ENCODE results near the gene OLR1.

Gene OLR1

GRCh38 chr12:10212739-10213131, 40.8 kb upstream of the OLR1 start, which contains the start of gene GABARAPL1:
Gene GABARAPL1 (plus strand): TSS chr12:10212877. CDS start chr12:10213130, 253 bp downstream.
- peak within 1 kb of the TSS; percentile 86 for H3K4me3 ChIP-seq (ENCODE audit: low read length)
- peak within 1 kb of the TSS; percentile 90 for H3K4me2 ChIP-seq (ENCODE audit: low read length)
- no peaks in the 10 kb centered on the region for H3K9me3 ChIP-seq (ENCODE audit: insufficient read depth, low read length)
- H3K79me2 ChIP-seq (ENCODE audit: low read length) = no peaks in the 10 kb centered on the region
- H3K4me1 ChIP-seq (ENCODE audit: low read length) = peaks cover 9% of the 10 kb centered on the region
- TF ChIP-seq, protein P1, sequence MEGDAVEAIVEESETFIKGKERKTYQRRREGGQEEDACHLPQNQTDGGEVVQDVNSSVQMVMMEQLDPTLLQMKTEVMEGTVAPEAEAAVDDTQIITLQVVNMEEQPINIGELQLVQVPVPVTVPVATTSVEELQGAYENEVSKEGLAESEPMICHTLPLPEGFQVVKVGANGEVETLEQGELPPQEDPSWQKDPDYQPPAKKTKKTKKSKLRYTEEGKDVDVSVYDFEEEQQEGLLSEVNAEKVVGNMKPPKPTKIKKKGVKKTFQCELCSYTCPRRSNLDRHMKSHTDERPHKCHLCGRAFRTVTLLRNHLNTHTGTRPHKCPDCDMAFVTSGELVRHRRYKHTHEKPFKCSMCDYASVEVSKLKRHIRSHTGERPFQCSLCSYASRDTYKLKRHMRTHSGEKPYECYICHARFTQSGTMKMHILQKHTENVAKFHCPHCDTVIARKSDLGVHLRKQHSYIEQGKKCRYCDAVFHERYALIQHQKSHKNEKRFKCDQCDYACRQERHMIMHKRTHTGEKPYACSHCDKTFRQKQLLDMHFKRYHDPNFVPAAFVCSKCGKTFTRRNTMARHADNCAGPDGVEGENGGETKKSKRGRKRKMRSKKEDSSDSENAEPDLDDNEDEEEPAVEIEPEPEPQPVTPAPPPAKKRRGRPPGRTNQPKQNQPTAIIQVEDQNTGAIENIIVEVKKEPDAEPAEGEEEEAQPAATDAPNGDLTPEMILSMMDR (IDR thresholded peaks at IDR 0.05; ENCODE audit: low read depth, low read length) = no peak
- no peak for TF ChIP-seq EZH2phosphoT487 (IDR thresholded peaks at IDR 0.05; ENCODE audit: low read depth)
- peak within 1 kb of the TSS; percentile 56 for H3K9ac ChIP-seq (ENCODE audit: low read length)
- no peaks in the 10 kb centered on the region for H4K20me1 ChIP-seq (ENCODE audit: insufficient read depth, low read length)
- H2AFZ ChIP-seq (ENCODE audit: low read depth, low read length) = peak within 1 kb of the TSS; percentile 80
- peaks cover 30% of the 10 kb centered on the region for H3K27me3 ChIP-seq (ENCODE audit: low read depth, low read length)
- H3K36me3 ChIP-seq (replicated peaks; ENCODE audit: low read depth, low read length) = no peaks in the 10 kb centered on the region
- H3K27ac ChIP-seq (ENCODE audit: low read length) = no peak within 1 kb of the TSS

GRCh38 chr12:10211940-10212738, 40.2 kb upstream of the OLR1 start:
- H2AFZ ChIP-seq (ENCODE audit: low read depth, low read length) = peak overlapping the region; percentile 80
- TF ChIP-seq, protein P1 (IDR thresholded peaks at IDR 0.05; ENCODE audit: low read depth, low read length) = no peak
- TF ChIP-seq EZH2phosphoT487 (IDR thresholded peaks at IDR 0.05; ENCODE audit: low read depth) = no peak
- peak overlapping the region; percentile 90 for H3K4me2 ChIP-seq (ENCODE audit: low read length)
- H3K9me3 ChIP-seq (ENCODE audit: insufficient read depth, low read length) = no peaks in the 10 kb centered on the region
- H3K9ac ChIP-seq (ENCODE audit: low read length) = peak overlapping the region; percentile 56
- no peaks in the 10 kb centered on the region for H4K20me1 ChIP-seq (ENCODE audit: insufficient read depth, low read length)
- H3K79me2 ChIP-seq (ENCODE audit: low read length) = no peaks in the 10 kb centered on the region
- H3K4me3 ChIP-seq (ENCODE audit: low read length) = peak overlapping the region; percentile 86
- no peaks in the 10 kb centered on the region for H3K36me3 ChIP-seq (replicated peaks; ENCODE audit: low read depth, low read length)
- H3K4me1 ChIP-seq (ENCODE audit: low read length) = peaks cover 9% of the 10 kb centered on the region
- H3K27ac ChIP-seq (ENCODE audit: low read length) = no peak overlapping the region
- H3K27me3 ChIP-seq (ENCODE audit: low read depth, low read length) = peaks cover 30% of the 10 kb centered on the region

- peaks cover 30% of the 10 kb centered on the region for H3K27me3 ChIP-seq (ENCODE audit: low read depth, low read length)
- no peak overlapping the region for H3K27ac ChIP-seq (ENCODE audit: low read length)
- peaks cover 9% of the 10 kb centered on the region for H3K4me1 ChIP-seq (ENCODE audit: low read length)
- no peaks in the 10 kb centered on the region for H3K9me3 ChIP-seq (ENCODE audit: insufficient read depth, low read length)
- H2AFZ ChIP-seq (ENCODE audit: low read depth, low read length) = no peak overlapping the region
- H3K79me2 ChIP-seq (ENCODE audit: low read length) = no peaks in the 10 kb centered on the region
- no peaks in the 10 kb centered on the region for H4K20me1 ChIP-seq (ENCODE audit: insufficient read depth, low read length)
- no peak overlapping the region for H3K9ac ChIP-seq (ENCODE audit: low read length)
- H3K4me2 ChIP-seq (ENCODE audit: low read length) = peak overlapping the region; percentile 90
- peak overlapping the region; percentile 86 for H3K4me3 ChIP-seq (ENCODE audit: low read length)
- H3K36me3 ChIP-seq (replicated peaks; ENCODE audit: low read depth, low read length) = no peaks in the 10 kb centered on the region
- TF ChIP-seq, protein P1 (IDR thresholded peaks at IDR 0.05; ENCODE audit: low read depth, low read length) = no peak
- no peak for TF ChIP-seq EZH2phosphoT487 (IDR thresholded peaks at IDR 0.05; ENCODE audit: low read depth)
These were observed 39.4 kb upstream of the OLR1 start for GRCh38 chr12:10211101-10211939.

DNA sequence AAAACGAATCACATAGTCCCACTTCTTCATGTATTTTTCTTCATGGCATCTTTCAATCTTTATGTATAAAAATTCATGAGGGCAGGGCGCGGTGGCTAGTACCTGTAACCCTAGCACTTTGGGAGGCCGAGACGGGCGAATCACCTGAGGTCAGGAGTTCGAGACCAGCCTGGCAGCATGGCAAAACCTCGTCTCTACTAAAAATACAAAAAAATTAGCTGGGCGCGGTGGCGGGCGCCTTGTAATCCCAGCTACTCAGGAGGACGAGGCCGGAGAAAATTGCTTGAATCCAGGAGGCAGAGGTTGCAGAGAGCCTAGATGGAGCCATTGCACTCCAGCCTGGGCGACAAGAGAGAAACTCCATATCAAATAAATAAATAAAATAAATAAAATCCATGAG, 38.3 kb upstream of the OLR1 start:
- Histone ChIP-seq H4K20me1 (ENCODE audit: insufficient read depth, low read length) (no peaks in the 10 kb centered on the region), H3K4me2 (ENCODE audit: low read length) (no peak overlapping the region), H3K4me1 (ENCODE audit: low read length) (peaks cover 9% of the 10 kb centered on the region), H3K9me3 (ENCODE audit: insufficient read depth, low read length) (no peaks in the 10 kb centered on the region), H3K4me3 (ENCODE audit: low read length) (no peak overlapping the region), H2AFZ (ENCODE audit: low read depth, low read length) (no peak overlapping the region), H3K27me3 (ENCODE audit: low read depth, low read length) (peaks cover 27% of the 10 kb centered on the region), H3K9ac (ENCODE audit: low read length) (no peak overlapping the region), H3K79me2 (ENCODE audit: low read length) (no peaks in the 10 kb centered on the region), H3K36me3 (replicated peaks; ENCODE audit: low read depth, low read length) (no peaks in the 10 kb centered on the region), H3K27ac (ENCODE audit: low read length) (no peak overlapping the region)
- TF ChIP-seq, protein P1 (IDR thresholded peaks at IDR 0.05; ENCODE audit: low read depth, low read length) = no peak
- no peak for TF ChIP-seq EZH2phosphoT487 (IDR thresholded peaks at IDR 0.05; ENCODE audit: low read depth)
